ENCODE data around the gene C5orf63. TPM values are rescaled to one million over a fixed set of nuclear protein-coding genes. Genes with fewer than 3 reads are reported as not detected.
"Not testable (repeated sequence)": the region's sequence is repeated elsewhere in the genome, so short reads cannot be mapped to it uniquely, and the experiment has no call there.

Gene C5orf63
- polyA plus RNA-seq, 3 donors: 11.6 to 13.3 (median 12.0) TPM

DNA sequence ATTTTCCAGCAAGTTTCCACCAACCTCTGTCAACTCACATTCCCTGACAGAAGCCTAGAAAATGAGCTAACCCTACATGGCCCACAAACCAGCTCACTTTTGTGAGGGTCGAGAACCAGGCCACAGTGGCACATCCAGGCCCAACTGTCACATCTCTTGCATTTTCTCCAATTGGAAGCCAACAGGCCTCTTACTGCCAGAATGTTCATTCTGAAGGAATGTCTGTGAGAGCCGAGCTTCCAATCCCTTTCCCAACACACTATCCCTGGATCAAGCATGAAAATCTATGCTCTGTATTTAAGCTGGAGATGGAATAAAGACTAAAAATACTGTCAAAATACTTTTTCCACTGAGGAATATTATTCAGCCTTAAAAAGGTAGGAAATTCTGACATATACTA, 62.9 kb downstream of the C5orf63 start:
- no peak for DNase-seq (ENCODE audit: low read depth in 3 of 3, low spot score in 2 of 3)

GRCh38 chr5:127009784-127010183, 63.5 kb downstream of the C5orf63 start:
- DNase-seq (ENCODE audit: low read depth in 3 of 3, low spot score in 2 of 3): no peak

DNA sequence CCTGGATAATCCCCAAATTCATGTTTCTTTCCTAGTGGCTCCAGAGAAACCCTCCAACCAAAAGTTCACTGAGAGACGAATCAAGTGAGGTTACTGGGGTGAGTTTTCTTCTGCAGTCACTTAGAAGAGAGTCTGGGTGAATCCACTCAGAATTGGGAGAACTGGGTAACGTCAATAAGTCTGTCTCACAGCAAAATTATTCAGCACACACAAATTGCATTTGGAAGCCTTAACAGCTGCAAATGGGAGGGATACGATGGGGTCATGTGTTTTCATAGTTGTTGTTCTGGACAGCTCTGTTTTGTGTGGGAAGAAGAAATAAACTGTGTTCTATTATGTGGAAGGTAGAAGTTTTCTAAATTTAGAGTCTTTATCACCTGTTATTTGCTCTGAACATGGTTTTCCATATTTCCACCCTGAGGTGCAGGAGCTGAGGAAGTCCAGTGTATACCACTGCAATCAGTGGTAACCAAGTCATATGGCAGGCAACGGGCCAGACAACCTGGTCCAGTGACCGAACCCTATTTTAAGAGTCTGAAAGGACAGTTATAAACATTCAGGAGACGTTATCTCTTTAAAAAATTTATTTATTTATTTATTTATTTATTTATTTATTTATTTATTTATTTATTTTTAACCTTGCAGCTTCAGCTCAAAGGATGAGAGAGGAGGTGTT, 64.9 kb downstream of the C5orf63 start:
- no peak for DNase-seq (ENCODE audit: low read depth in 3 of 3, low spot score in 2 of 3)

GRCh38 chr5:127007522-127007921, 65.8 kb downstream of the C5orf63 start:
- no peak for DNase-seq (ENCODE audit: low read depth in 3 of 3, low spot score in 2 of 3)

DNA sequence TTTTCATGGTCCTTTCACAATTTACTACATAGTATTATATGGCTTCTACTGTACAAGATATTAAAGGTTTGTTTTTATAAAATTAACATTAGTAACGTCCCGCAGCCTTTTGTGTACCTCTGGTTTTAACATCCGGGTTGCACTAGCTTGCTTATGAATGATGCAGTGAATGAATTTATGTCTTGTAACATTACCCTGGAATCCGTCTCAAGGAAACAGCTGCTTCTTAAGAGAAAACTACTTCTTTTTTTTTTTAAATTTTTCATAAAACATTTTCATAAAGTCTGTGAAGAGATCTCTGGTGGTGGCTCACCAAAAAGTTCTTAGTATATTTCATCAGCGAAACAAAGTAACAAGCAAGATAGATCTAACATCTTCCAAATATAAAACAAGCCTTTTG, 66.6 kb downstream of the C5orf63 start:
- DNase-seq (ENCODE audit: low read depth in 3 of 3, low spot score in 2 of 3): no peak

- not testable (repeated sequence) for DNase-seq (ENCODE audit: low read depth in 3 of 3, low spot score in 2 of 3)
Observed at GRCh38 chr5:127005282-127005681, 68.0 kb downstream of the C5orf63 start.

GRCh38 chr5:127004721-127005120, 68.6 kb downstream of the C5orf63 start:
- no peak for DNase-seq (ENCODE audit: low read depth in 3 of 3, low spot score in 2 of 3)

DNA sequence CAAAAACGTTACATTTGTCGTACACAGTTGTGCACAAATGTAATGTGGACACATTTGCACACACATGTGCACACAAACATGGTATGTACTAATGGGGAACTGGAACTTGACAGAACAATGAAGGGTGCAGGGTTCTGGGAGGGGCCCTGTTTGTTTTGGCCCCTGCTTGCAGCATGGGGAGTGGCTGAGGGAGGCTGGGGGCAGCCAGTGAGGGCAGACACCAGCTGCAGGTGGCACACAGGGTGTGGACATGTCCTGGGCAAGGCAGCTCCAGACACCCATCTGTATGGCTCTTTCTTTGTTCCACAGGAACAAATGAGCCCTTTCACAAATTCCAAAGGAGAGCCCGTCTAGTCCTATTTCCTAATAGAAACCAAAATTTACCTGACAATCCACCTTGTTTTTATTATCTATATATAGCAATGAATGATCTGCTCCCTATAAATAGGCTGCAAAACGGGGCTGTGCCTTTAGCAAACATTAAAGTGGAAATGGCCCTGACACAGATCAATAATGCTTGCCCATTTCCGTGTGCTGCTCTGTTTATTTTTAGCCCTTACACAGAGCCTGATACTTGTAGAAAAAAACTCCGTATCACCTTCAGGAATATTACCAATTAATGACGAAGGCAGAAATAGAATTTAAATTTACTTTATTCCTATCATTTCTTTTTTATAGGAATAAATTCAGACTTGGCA, 69.4 kb downstream of the C5orf63 start:
- DNase-seq (ENCODE audit: low read depth in 3 of 3, low spot score in 2 of 3): no peak

- DNase-seq (ENCODE audit: low read depth in 3 of 3, low spot score in 2 of 3): no peak
Observed at GRCh38 chr5:127002390-127002789, 70.9 kb downstream of the C5orf63 start.

- no peak for DNase-seq (ENCODE audit: low read depth in 3 of 3, low spot score in 2 of 3)
Observed at GRCh38 chr5:127001621-127002296, 71.5 kb downstream of the C5orf63 start.

Other genes with a start within 250 kb of the C5orf63 start
- 1 to 10 TPM; 6.8 to 8.2 (median 7.2) TPM for gene MARCHF3, start 42.9 kb downstream of the C5orf63 start, polyA plus RNA-seq (ENCODE audit: insufficient read length in 3 of 3)
- 1 to 10 TPM in 2 of 3 donors, under 1 TPM in 1; 0.54 to 1.2 (median 1.1) TPM for gene MEGF10, start 217.3 kb upstream of the C5orf63 start, polyA plus RNA-seq (ENCODE audit: insufficient read length in 3 of 3)

Measured in right renal cortex interstitium (tissue), 3 donors.